Kidney (tissue), 14 donors: Measurements from ENCODE around the gene MAPKAPK2. TPM values are rescaled to one million over a fixed set of nuclear protein-coding genes. Genes with fewer than 3 reads are reported as not detected.

Experiments
- DNase-seq, 5 donors: peaks; one replicate each; pipeline ENCODE4 v3.0.0-alpha.2; 2013 to 2020
- FAIRE-seq: peaks from 2 replicates; lab custom pipeline; 2012; peaks lifted over from hg19 to GRCh38; lab: Jason Lieb, UNC
- H3K27ac ChIP-seq, 2 donors: one replicate each; pipeline ENCODE4 v1.7.0; 2013; ENCODE audit warnings: low read depth in 2 of 2, low read length in 2 of 2, inconsistent platforms in 1 of 2
- H3K27me3 ChIP-seq: one replicate; pipeline ENCODE4 v1.7.1; 2013; ENCODE audit warnings: low read length, inconsistent platforms; ENCODE audit not compliant: control insufficient read depth, insufficient read depth
- H3K36me3 ChIP-seq, 3 donors: one replicate each; pipeline versions ENCODE4 v1.7.0 to v1.7.1; 2013; ENCODE audit warnings: low read length in 3 of 3, control low read depth in 1 of 3, inconsistent platforms in 1 of 3; ENCODE audit not compliant: insufficient read depth in 3 of 3, control insufficient read depth in 2 of 3
- H3K4me1 ChIP-seq, 3 donors: one replicate each; pipeline versions ENCODE4 v1.7.0 to v1.7.1; 2013; ENCODE audit warnings: low read length in 3 of 3, inconsistent platforms in 1 of 3, low read depth in 1 of 3; ENCODE audit not compliant: control insufficient read depth in 2 of 3, insufficient read depth in 2 of 3
- H3K4me3 ChIP-seq, 3 donors: one replicate each; pipeline versions ENCODE4 v1.7.0 to v1.8.1; 2013; ENCODE audit warnings: low read length in 3 of 3, control low read depth in 1 of 3, inconsistent platforms in 1 of 3
- H3K9ac ChIP-seq, 3 donors: one replicate each; pipeline versions ENCODE4 v1.7.0 to v1.7.1; 2013; ENCODE audit warnings: low read length in 3 of 3, control low read depth in 1 of 3, inconsistent platforms in 1 of 3
- H3K9me3 ChIP-seq, 3 donors: one replicate each; pipeline versions ENCODE4 v1.7.0 to v1.7.1; 2013; ENCODE audit warnings: low read length in 3 of 3, control low read depth in 1 of 3, inconsistent platforms in 1 of 3; ENCODE audit not compliant: control insufficient read depth in 2 of 3, insufficient read depth in 1 of 3
- CTCF ChIP-seq: IDR thresholded peaks from 3 replicates; pipeline ENCODE4 v1.5.1; 2012; ENCODE audit warnings: mild to moderate bottlenecking, moderate library complexity, borderline replicate concordance; ENCODE audit not compliant: insufficient read depth; ENCODE audit errors: extremely low read depth
- intact Hi-C: fragments of 100-400 bp; cut with DNase I; formaldehyde crosslinking; loops from one replicate; pipeline ENCODE4 v1.11.1; 2022
- polyA plus RNA-seq: library from polyadenylated mRNA; stranded (reverse); fragments of 350-450 nt; fragmentation: Illumina TruSeq; extraction: RNeasy Lipid Tissue Mini Kit (QIAGEN cat#74804); gene quantifications from one replicate; pipeline ENCODE4 v1.2.3, GENCODE V29; 2014; ENCODE audit warnings: low read depth, low replicate concordance; ENCODE audit not compliant: insufficient read depth
- total RNA-seq: library from RNA; stranded (reverse); fragmentation: NEBNext Ultra II Directional; extraction: Animal tissue kit (Norgen Biotek cat#: 25700); gene quantifications from one replicate; pipeline ENCODE4 v1.2.1, GENCODE V29; 2021
- donor health status: control.
- donor health status: control.
- donor health status: control.
- donor health status: control.
- donor health status: control.
- donor health status: DM: yes; HTN: yes; CAD: no.
- donor health status: Normal renal cell carcinoma (clear cell type).

The MAPKAPK2 gene
- total and polyA plus RNA-seq, 2 donors from 2014 or later: 84.5 to 113 TPM

- no peaks in the 10 kb centered on the region for H3K36me3 ChIP-seq
- H3K27ac ChIP-seq: peak overlapping the region; percentile 54 to 72
- H3K9ac ChIP-seq: no peak overlapping the region
- H3K4me1 ChIP-seq: peaks cover 0 to 52% (median 46%) of the 10 kb centered on the region in 3 donors
- H3K9me3 ChIP-seq: no peaks in the 10 kb centered on the region
- DNase-seq: peak in 3 of 5 donors; percentile 40 to 85 (median 48)
- TF ChIP-seq CTCF: no peak
- intact Hi-C loops: no loop called here
- no peak for FAIRE-seq
- H3K4me3 ChIP-seq: no peak overlapping the region
- no peaks in the 10 kb centered on the region for H3K27me3 ChIP-seq
These were observed 39.2 kb downstream of the MAPKAPK2 start for GRCh38 chr1:206723805-206724472.

GRCh38 chr1:206725109-206725963 lies 40.6 kb downstream of the MAPKAPK2 start:
- no peak for FAIRE-seq
- Histone ChIP-seq H3K4me1 (peaks cover 0 to 52% (median 46%) of the 10 kb centered on the region in 3 donors), H3K27me3 (no peaks in the 10 kb centered on the region), H3K9ac (no peak overlapping the region), H3K4me3 (no peak overlapping the region), H3K27ac (no peak overlapping the region), H3K36me3 (peaks cover 0 to 11% (median 9%) of the 10 kb centered on the region in 3 donors), H3K9me3 (no peaks in the 10 kb centered on the region)
- intact Hi-C loops: no loop called here
- DNase-seq: peak in 3 of 5 donors; percentile 52 to 71 (median 53)
- TF ChIP-seq CTCF: peak; percentile 61

- H3K4me3 ChIP-seq: no peak overlapping the region
- DNase-seq (no peak), FAIRE-seq (no peak)
- no peaks in the 10 kb centered on the region for H3K9me3 ChIP-seq
- H3K36me3 ChIP-seq: peaks cover 3 to 31% (median 25%) of the 10 kb centered on the region in 3 donors
- intact Hi-C loops: no loop called here
- H3K9ac ChIP-seq: no peak overlapping the region
- no peak for TF ChIP-seq CTCF
- peaks cover 0 to 38% (median 37%) of the 10 kb centered on the region in 3 donors for H3K4me1 ChIP-seq
- H3K27me3 ChIP-seq: no peaks in the 10 kb centered on the region
- no peak overlapping the region for H3K27ac ChIP-seq
These were observed 43.4 kb downstream of the MAPKAPK2 start for GRCh38 chr1:206727981-206728696.
